ENCODE data around the gene UBE2G2. TPM values are rescaled to one million over a fixed set of nuclear protein-coding genes. Genes with fewer than 3 reads are reported as not detected.
A peak's percentile ranks its signal among the peaks of the same experiment; 100 is the strongest.

Gene UBE2G2
- total and polyA plus RNA-seq, 2 of the 4 experiments (the other 2 are of a cell fraction): 65.4 to 91.7 TPM

GRCh38 chr21:44802396-44803153 lies 955 bp upstream of the UBE2G2 start:
- H3K4me1 ChIP-seq (ENCODE audit: control insufficient read depth, insufficient read depth, low read length): peaks cover 2% of the 10 kb centered on the region; the same call in 1 of the 2 replicates
- no peak overlapping the region for H2BK5ac ChIP-seq (ENCODE audit: low read depth, low read length, poor library complexity, severe bottlenecking)
- ChIA-PET CTCF (interaction anchor here (0.9 kb wide), 1 partner anchor 9 kb away, joined by 3 read pairs; no protein-coding TSS in a partner anchor), POLR2A (ENCODE audit: unreplicated experiment) (no interaction called here)
- ATAC-seq (ENCODE audit: low read depth): peak; percentile 19
- peak overlapping the region; percentile 25 for H2AK5ac ChIP-seq (ENCODE audit: low read depth, low read length)
- H4K8ac ChIP-seq (ENCODE audit: low read depth in 2 of 2, low read length in 2 of 2): peak overlapping the region in 1 of 2 experiments; percentile 97; a peak in 2 of 4 replicates
- peak overlapping the region; percentile 26; the same call in 1 of the 2 replicates for H3K56ac ChIP-seq (ENCODE audit: extremely low read depth, insufficient read depth, low read length)
- 0 out of 2 replicates have a peak overlapping the region, but pooled peaks have one; percentile 56 for H3K23ac ChIP-seq (ENCODE audit: low read depth, low read length)
- no peak overlapping the region for H3K18ac ChIP-seq (ENCODE audit: low read depth, low read length)
- intact Hi-C loops (cut with micrococcal nuclease) (loop anchor here (5.0 to 10.0 kb wide), 2 partner anchors 70 to 332 kb away; partner anchors contain the start of gene PTTG1IP), dilution Hi-C loops (cut with HindIII; ENCODE audit: low sequenced_read_pairs, unreplicated experiment) (no loop called here), in situ Hi-C loops (cut with MboI; ENCODE audit: low sequenced_read_pairs) (loop anchor here (25.0 kb wide), 1 partner anchor 310 kb away; no protein-coding TSS in a partner anchor)
- no peak overlapping the region for H2BK15ac ChIP-seq (ENCODE audit: low read depth, low read length)
- H4K20me1 ChIP-seq (ENCODE audit: insufficient read depth, low read length): peaks cover 35% of the 10 kb centered on the region
- no peak overlapping the region for H3K14ac ChIP-seq (replicated peaks; ENCODE audit: low read depth, low read length)
- H3K27me3 ChIP-seq (ENCODE audit: control insufficient read depth, insufficient read depth, low read length): no peaks in the 10 kb centered on the region
- peak overlapping the region; percentile 58 for H3K9ac ChIP-seq (ENCODE audit: low read depth, low read length)
- H3K4me2 ChIP-seq (ENCODE audit: low read depth, low read length): peak overlapping the region; percentile 87
- H3K27ac ChIP-seq (ENCODE audit: insufficient read depth, low read length): peak overlapping the region; percentile 98
- no peak for DNase-seq
- no peak overlapping the region for H2BK20ac ChIP-seq (ENCODE audit: low read depth, low read length)
- 46% methylated on average over 8 of the region's 32 CpGs; no CpG with 5 or more reads in 1 of the 2 experiments for WGBS, 2 experiments (ENCODE audit: extremely low coverage in 2 of 2, insufficient read length in 1 of 2)
- no peak overlapping the region for H4K5ac ChIP-seq (ENCODE audit: low read depth, low read length)
- peak overlapping the region; percentile 100 for H3K4me3 ChIP-seq (ENCODE audit: insufficient read depth, low read depth, low read length)
- peak overlapping the region; percentile 79 for H2AK9ac ChIP-seq (replicated peaks; ENCODE audit: low read depth, low read length, poor library complexity)
- BruUV-seq (replicated peaks): no TSS peak
- no peaks in the 10 kb centered on the region for H3K9me3 ChIP-seq (ENCODE audit: control insufficient read depth, insufficient read depth, low read length)
- H3K9me1 ChIP-seq (ENCODE audit: insufficient read depth, low read length): peaks cover 3% of the 10 kb centered on the region; the same call in 1 of the 2 replicates
- peaks cover 29% of the 10 kb centered on the region for H3K36me3 ChIP-seq (ENCODE audit: control insufficient read depth, insufficient read depth, low read length)
- peak overlapping the region; percentile 30; the same call in 1 of the 2 replicates for H3K4ac ChIP-seq (ENCODE audit: low read depth, low read length)
- no peak overlapping the region for H2BK120ac ChIP-seq (ENCODE audit: low read depth, low read length)
- peak overlapping the region; percentile 99 for H2AFZ ChIP-seq (replicated peaks; ENCODE audit: low read length, poor library complexity)
- H4K91ac ChIP-seq (ENCODE audit: insufficient read depth, low read depth, low read length): no peak overlapping the region
- H3K79me1 ChIP-seq (ENCODE audit: low read depth in 1 of 2, low read length in 2 of 2): peaks cover 44 to 86% of the 10 kb centered on the region in 2 experiments
- TF ChIP-seq FOS (IDR thresholded peaks at IDR 0.05; ENCODE audit: low read depth, low read length) (no peak), CHD1 (IDR thresholded peaks at IDR 0.05; ENCODE audit: low read depth, low read length) (no peak), RAD21 (IDR thresholded peaks at IDR 0.05; ENCODE audit: low read length) (no peak), SMC3 (IDR thresholded peaks at IDR 0.05; ENCODE audit: low read depth, low read length) (no peak), USF2 (IDR thresholded peaks at IDR 0.05; ENCODE audit: low read depth, low read length) (no peak), MAZ (IDR thresholded peaks at IDR 0.05; ENCODE audit: borderline replicate concordance, low read depth, low read length) (no peak), RCOR1 (IDR thresholded peaks at IDR 0.05; ENCODE audit: insufficient replicate concordance, low read length) (no peak), NFE2L2 (IDR thresholded peaks at IDR 0.05; ENCODE audit: low read depth, low read length) (no peak), POLR2A (IDR thresholded peaks at IDR 0.05; ENCODE audit: low read depth, low read length) (no peak), ELK1 (IDR thresholded peaks at IDR 0.05; ENCODE audit: borderline replicate concordance, low read depth, low read length) (no peak), RFX5 (IDR thresholded peaks at IDR 0.05; ENCODE audit: low read depth, low read length) (no peak), CTCF (conservative IDR thresholded peaks at IDR 0.05; ENCODE audit: low read depth, low read length) (no peak), CEBPB (IDR thresholded peaks at IDR 0.05; ENCODE audit: low read depth, low read length) (no peak), BHLHE40 (IDR thresholded peaks at IDR 0.05; ENCODE audit: low read depth, low read length) (no peak)
